Fibroblast of upper back skin (primary cell): Measurements from ENCODE around the gene DUSP15.
A peak's percentile ranks its signal among the peaks of the same experiment; 100 is the strongest.
"Not testable (repeated sequence)": the region's sequence is repeated elsewhere in the genome, so short reads cannot be mapped to it uniquely, and the experiment has no call there.

Experiments used
- DNase-seq: peaks from one replicate; pipeline ENCODE4 v3.0.0-alpha.2; 2013

The DUSP15 gene

DNA sequence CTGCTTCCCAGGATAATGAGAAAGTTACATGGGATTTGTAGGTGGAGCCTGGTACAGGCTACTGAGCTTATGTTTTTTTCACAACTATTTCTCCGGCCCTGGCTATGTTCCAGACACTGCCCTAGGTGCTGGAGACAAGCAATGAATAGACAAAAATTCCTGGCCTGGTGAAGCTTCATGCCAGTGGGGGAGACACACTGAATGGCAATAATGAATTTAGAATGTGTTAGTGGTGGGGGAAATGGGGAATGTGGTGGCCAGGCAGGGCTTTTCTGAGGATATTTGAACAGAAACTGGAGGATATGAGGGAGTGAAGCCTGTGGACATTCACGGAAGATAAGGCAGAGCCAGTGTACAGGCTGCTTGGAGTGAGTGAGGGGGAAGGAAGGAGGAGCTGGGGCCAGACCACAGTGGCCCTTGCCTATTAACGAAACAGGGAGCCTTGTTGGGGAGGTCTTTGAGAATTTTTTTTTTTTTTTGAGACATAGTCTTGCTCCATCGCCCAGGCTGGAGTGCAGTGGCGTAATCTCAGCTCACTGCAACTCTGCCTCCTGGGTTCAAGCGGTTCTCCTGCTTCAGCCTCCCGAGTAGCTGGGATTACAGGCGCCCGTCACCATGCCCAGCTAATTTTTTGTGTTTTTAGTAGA is 31.6 kb downstream of the DUSP15 start:
- DNase-seq: peak; percentile 48

DNA sequence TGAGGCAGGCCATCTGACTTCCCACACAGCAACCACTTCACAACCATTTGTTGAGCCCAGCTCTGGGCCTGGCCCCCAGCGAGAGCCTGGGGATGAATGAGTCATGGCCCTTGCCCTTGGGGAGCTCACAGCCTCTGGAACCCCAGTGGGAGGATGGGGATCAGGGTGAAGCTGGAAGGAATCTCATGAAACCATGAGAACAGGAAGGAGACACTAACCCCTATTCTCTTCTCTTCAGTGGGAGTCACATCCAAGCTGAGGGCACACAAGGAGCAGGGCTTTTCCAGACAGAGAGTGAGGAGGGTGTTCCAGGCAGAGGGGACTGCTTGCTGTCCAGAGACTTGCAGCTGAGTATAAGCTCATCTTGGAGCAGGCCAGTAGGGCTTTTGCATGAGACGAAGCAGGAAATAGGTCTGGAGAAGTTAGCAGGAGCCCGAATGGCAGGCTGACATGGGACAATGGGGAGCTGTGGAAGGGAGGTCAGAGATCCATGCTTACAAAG is 32.4 kb downstream of the DUSP15 start:
- peak; percentile 69 for DNase-seq

DNA sequence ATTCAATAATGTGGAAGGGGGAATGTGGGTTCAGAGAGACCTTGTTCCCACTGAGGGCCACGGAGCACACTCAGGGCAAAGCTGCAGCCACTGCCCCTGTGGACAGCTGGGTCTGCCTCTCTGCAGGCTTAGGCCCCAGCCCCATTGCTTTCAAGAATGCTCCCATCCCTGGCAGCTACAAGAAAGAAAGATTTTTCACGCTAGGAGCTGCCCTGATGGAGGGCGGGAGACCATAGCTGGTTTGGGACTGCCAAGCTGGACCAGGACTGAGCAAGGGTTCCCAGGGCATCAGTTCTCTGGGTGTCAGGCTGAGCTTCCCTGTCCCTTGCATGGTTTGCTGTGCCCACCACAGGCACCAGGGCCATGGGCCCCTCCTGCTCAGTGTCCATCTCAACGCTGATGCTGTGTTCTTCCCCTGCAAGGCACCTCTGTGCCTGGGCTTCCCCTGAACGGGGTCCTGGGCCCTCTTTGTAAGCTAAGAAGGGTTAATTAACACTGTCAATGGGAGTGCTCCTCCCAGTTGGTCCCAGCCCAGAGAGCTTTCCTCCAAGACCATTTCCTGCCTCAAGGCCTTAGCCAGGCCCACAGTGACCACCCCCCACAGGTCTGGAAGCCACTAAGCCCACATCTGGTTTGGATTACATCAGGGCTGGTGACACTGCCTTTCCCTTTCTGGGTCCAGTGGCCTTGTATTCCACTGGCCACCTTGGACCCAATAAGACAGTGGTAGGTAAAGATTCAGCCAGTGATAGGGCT is 33.3 kb downstream of the DUSP15 start:
- DNase-seq: peak; percentile 60

DNA sequence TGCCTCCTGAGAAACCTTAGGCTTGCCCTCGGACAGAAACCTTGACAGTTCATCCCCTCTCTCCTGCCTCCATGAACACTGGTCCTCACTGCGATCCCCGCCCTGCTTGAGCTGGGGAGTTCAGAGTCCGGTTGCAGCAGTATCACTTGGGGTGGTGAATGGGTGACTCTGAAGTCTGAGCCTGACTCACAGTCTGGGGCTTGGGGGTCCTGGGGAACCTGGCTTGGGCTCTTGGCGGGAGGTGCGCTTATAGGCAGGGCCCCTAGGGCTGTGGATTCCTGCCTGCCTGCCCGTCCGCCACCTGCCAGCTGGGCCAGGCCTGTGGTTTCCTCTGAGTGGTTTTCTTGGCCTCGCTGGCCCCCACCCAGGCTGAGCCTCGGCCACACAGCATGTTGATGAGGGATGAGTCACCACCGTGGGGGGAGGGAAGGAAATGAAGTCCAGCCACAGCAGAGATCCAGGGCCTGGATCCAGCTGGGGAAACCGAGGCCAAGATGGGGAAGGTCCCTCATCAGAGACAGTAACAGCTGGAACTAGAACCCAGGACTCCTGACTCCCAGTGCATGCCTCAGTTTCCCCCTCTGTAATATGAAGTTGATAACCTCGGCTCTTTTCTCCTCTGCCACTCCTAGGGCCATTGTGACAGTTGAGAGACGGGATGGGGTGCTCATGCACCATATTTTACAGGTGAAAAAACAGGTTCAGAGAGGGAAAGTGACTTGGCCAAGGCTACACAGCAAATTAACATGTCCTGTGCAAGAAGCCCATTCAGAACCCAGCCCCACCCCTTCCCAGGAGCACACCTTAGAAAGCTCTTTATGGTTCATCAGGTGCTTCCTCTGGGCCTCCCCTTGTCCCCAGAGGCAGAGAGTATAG is 34.1 kb downstream of the DUSP15 start:
- peak; percentile 95 for DNase-seq

DNA sequence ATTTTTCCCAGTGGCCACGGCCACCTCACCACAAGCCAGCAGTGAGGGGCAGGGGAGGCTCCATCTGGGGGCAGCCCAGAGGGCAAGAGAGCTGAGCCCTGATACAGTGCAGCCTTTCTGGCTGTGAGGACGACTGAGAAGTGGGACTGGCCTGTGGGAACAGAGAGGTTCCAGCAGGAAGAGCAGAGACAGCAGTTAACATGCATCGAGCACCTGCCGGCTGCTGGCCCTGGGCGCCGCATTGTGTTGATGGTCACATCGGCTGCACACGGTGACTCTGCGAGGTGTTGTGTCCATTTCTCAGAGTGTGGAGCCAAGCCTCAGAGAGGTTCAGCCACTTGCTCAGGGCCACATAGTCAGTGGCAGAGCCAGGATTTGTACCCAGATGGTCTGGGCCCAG is 34.8 kb downstream of the DUSP15 start:
- no peak for DNase-seq

DNA sequence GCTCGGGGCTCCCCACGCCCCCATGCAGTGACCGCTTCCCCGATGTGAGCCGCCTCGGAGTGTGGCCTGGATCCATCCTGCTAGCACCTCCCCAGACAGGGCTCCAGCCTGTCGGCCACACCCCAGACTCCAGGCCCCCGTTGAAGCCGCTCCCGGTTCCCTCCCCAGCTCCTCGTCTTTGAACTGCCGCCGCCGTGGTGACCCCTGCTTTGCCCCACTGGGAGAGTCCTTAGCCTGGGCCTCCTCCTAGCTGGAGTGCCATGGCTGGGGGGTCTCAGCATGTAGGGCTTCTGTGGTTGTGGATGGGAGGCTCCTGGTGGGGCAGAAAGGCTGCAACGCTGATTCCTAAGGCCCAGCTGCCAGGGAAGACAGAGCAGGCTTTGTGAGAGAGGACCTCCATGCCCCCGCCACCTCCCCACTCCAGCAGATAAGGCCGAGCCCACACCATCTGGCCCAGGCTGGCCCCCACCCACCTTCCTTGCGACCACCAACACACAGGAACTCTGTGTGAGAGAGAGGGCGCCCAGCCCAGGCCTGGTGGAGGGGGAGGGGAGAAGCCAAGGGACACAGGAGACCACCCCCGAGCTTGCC is 36.3 kb downstream of the DUSP15 start:
- DNase-seq: no peak

DNA sequence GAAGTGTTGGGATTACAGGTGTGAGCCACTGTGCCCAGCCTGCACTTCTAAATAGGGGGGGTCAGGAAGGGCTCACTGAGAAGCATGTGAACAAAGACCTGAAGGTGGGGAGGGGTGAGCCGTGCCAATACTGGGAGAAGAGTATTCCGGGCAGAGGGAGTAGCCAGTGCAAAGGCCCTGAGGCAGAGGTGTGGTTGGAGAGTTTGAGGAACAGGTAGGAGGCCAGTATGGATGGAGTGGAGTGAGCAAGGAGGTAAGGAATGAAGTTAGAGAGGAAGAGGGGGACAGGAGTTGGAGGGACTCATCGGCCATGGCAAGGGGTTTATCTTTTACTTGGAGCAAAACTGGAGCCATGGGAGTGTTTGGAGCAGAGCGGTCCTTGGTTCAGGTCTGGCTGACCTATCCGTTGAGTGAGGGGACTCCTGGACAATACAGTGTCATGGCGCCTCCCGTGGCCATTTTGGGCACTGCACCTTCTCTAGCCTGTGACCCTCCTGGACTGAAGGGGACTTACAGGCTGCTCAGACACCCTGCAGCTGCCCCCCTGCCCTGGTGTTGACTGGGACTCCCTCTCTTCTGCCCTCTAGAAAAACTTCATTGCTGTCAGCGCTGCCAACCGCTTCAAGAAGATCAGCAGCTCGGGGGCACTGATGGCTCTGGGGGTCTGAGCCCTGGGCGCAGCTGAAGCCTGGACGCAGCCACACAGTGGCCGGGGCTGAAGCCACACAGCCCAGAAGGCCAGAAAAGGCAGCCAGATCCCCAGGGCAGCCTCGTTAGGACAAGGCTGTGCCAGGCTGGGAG is 37.0 kb downstream of the DUSP15 start:
- peak; percentile 44 for DNase-seq

DNA sequence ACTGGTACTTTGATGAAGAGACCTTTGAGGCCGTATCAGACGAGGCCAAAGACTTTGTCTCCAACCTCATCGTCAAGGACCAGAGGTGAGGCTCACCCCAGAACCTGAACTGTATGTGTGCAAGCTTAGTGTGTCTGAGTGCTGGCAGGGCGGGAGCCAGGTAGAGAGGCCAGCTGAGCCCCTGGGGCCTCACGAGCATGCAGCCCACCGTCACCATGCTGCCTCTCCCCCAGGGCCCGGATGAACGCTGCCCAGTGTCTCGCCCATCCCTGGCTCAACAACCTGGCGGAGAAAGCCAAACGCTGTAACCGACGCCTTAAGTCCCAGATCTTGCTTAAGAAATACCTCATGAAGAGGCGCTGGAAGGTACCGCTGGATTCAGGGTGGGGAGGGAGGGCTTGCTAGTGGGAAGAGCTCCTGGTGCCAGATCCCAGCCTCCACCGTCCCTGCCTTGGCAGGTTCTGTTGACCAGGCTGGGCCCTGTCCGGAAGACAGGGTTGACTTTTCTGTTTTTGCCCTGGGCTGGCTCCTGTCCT is 38.5 kb downstream of the DUSP15 start:
- DNase-seq: no peak

DNA sequence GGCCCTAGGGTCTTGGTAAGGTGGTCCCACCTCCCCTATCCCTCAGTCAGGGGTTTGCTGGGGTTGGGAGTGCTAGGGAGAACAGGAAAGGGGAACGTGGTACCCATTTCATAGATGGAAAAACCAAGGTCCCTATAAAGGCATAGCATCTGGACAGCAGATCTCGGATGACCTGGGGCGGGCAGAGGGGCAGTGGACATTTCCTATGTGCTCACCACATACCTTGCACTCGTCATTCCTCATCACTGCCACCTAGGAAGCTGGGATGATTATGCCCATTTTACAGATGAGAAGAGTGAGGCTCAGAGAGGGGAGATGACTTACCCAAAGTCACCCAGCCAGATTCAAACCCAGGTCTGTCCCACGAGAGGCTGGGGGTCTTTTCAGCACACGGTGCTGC is 39.1 kb downstream of the DUSP15 start:
- no peak for DNase-seq

DNA sequence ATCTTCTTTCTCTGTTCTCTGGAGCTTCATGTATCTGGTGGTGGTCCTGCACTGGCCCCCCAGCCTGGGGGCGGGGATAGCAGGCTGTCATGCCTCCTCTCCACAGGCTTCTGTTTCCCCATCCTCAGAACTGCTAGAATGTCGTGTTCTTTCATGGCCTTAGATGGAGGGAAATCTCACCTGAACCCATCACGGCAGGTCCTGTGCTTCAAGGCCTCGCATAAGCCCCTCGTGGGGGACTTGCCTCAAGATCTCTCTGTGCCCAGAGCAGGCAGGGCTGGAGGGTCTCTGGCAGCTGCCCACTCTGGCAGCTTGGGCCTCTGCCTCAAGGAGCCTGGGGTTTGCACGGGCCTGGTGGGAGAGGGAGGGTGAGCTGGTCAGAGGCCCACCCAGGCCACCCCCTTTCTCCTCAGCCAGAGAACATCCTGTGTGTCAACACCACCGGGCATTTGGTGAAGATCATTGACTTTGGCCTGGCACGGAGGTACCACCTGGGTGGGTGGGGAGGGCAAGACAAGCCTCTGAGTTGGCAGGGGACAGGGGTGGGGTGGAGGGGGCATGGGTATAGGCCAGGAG is 39.8 kb downstream of the DUSP15 start:
- DNase-seq: no peak

DNA sequence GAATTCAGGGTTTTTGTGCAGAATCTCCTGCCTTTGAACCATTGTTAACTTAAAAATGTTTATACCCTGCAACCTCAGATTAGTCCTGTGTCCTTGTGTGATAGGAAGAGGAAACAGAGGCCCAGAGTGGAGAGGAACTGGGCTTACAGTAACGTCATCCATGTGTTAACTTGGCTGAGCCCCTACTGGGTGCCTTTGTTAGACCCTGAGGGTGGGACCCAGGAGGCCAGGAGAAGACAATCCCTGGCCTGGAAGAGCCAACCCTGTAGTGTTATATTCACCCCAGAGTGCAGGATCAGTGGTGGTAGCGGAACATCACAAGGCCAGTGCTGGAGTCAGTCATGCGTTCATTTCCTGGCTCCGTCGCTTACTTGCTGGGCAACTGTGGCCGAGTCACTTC is 40.6 kb downstream of the DUSP15 start:
- DNase-seq: no peak

DNA sequence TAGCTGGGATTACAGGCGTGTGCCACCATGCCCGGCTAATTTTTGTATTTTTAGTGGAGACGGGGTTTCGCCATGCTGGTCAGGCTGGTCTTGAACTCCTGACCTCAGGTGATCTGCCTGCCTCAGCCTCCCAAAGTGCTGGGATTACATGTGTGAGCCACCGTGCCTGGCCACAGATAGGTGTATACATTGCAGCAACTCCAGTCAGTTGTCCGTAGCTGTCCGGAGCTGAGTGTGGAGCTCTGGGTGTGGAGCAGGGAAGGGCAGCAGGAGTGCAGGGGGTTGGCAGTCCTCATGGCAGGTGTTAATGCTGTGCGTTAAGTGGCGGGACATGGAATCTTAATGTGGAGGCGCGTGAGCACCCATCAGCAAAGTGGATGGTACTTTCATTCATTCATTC is 42.3 kb downstream of the DUSP15 start:
- DNase-seq: not testable (repeated sequence)

DNA sequence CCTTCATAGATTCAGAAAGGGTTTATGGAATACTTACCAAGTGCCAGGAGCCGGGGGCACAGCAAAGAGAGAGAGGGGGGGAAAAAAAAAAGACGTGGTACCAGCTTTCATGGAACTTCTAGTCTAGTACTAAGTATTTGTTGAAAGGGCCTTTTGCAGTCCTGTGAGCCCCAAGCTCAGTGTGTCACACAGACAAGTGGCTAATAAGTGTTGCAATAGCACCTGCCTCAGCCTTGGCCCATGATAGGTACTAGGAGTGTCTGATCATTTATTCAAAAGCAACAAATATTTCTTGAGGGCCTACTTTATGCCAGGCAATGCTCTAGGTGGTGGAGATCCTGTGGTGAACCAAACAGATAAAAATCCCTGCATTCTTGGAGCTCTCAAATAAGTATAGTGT is 43.3 kb downstream of the DUSP15 start:
- no peak for DNase-seq

DNA sequence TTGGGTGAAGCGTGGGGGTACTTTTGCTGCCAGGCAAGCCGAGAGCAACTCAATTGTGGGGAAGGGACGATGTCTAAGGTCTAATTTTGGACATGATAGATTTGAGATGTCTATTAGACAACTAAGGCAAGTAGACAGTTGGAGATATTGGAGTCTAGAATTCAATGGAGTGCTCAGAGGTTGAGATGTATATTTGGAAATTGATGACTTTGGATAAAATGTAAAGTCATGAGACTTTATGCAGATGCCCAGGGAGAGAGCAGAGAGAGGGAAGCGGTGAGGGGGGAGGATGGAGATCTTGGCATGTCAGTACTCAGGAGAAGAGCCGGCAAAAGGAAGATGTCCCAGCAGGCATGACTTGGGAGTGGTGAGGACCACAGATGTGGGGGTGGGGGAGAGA is 44.3 kb downstream of the DUSP15 start:
- no peak for DNase-seq

DNA sequence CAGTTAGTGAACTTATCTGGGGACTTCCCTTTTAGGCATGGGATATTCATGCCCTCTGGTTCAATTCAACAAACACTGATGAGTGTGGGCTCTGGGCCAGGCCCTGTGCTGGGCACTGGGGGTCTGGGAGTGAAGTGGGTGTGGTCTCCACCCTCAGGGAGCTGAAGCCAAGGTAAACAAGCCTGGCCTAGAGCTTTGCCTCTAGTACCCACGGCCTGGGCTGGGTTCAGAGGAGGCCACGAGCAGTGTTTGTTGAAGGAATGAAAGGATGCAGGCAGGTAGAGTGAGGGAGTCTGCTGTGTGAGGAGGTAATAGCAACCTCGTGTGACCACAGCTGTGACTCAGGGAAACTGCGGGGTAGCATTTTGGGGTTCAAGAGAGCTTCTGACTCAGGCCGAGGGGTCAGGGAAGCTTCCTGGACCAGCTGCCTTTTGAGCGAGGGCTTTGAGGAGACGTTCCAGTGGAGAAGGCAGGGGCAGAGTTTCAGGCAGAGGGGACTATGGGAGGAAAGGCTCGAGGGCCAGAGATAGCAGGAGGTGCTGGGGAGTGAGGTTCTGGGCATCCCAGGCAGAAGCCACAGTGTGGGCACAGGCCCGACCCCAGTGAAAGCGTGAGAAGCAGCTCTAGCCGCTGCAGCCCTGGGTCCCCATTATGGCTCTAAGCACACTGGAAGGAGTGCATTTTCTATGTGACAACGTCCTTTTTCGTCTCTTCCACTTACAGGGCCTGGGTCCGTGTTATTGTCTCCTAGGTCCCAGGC is 45.6 kb downstream of the DUSP15 start:
- DNase-seq: no peak

DNA sequence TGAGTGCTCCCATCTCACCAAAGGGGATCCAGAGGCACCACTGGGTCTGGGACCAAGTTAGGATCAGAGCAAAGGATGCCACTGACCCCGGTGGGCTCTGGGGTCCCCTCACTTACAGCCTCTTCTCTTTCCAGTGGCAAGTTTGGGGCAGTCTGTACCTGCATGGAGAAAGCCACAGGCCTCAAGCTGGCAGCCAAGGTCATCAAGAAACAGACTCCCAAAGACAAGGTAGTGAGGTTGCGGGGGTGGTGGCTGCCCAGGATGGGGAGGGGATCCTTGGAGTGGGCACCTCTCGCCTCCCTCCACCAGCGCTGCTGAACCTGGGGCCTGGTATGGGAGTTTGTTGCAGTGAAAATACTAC is 46.2 kb downstream of the DUSP15 start:
- DNase-seq: no peak

DNA sequence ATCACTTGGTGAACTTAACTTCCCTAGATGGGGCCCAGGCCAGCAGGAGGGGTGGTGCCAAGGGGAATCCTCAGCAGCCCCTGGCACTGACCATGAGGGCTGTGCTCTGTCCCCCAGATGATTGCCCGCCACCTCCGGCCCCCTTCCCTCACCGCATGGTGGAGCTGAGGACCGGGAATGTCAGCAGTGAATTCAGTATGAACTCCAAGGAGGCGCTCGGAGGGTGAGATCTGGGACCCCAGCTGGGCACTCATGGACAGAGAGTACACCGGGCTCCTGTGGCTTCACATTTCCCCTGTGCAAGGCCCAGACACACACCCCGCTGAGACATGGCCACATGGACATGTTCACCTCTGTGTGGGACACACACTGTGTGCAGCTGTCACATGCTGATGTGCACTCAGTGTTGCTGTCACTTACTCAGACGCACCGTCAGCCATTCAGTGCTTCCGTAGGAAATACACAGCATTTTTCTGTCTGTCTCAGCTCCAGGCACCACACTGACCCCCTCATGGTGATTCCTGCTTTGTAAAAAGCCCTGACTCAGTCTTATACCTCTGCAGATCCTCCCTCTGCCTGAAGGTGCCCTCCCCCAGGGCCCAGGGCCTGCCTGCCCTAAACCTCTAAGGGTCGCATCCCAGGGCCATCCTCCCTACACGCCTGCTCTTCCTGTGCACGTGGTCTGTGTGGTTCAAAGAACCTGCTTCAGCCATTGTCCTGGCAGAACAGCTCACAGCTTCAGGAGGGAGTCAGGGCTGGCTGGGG is 46.8 kb downstream of the DUSP15 start:
- DNase-seq: peak; percentile 20

DNA sequence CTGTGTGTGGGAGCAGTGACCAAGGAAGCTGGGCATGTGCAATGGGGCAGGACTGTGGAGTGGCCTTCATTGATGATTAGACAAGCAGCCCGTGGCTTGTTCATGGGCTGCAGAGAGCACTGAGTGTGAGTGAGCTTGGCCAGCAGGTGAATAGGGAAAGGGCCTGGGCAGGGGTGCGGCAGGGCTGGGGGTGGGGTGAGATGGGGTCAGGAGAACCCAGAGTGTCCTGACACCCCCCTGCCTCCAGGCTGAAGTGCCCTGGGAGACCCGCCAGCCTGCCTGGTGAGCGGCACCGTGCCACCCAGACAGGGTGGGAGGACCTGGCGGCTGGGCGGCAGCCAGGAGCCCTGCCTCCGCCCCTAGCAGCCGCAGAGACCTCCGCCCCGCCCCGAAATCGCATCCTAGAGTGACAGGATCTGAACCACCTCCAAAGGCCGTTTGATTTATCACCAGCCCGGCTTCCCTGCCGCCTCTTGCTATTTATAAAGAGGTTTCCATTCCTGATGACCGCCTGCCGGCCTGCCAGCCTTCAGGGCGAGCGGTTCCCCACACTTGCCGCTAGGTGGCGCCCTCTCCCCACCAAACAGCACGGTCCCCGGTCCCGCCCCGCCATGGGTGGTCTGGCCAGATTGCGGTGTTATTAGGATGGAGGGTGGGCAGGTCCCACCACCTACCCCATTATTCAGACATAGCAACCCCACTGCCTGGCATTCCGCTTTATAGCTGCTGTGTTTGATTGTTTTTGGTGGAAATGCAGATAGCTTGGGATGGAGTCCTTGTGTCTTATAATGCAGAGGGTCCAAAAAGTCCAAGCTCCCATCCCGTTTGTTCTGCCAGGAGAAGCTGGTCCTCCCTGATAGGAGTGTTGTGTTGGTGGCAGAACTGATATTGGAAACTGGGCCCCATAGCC is 47.7 kb downstream of the DUSP15 start:
- DNase-seq: peak; percentile 74

DNA sequence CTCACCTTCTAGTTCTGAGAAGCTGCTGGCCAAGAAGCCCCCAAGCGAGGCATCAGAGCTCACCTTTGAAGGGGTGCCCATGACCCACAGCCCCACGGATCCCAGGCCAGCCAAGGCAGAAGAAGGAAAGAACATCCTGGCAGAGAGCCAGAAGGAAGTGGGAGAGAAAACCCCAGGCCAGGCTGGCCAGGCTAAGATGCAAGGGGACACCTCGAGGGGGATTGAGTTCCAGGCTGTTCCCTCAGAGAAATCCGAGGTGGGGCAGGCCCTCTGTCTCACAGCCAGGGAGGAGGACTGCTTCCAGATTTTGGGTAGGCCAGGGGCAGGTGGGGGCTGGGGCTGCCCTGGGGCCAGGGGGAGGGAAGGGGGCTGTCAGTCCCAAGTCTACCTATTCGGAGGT is 48.9 kb downstream of the DUSP15 start:
- DNase-seq: no peak
